Caco-2 (cell line): Measurements from ENCODE around the gene CFD. TPM values are rescaled to one million over a fixed set of nuclear protein-coding genes. Genes with fewer than 3 reads are reported as not detected.

ENCODE experiments used
- BruUV-seq: library from RNA; stranded (reverse); fragments of 400-500 nt; replicated peaks from 2 replicates; lab custom pipeline; 2021; lab: Mats Ljungman, UMichigan
- CTCF ChIA-PET: fragments of 300-600 bp; sonication (Branson Sonifier 250); formaldehyde crosslinking; loops from one replicate; lab custom pipeline; 2022; ENCODE audit warnings: antibody characterized with exemption; lab: Charles Lee
- POLR2A ChIA-PET: fragments of 300-600 bp; sonication (Branson Sonifier 250); formaldehyde crosslinking; loops from one replicate; lab custom pipeline; 2022; ENCODE audit warnings: antibody characterized with exemption; lab: Charles Lee
- DNase-seq, 2 experiments: peaks; one replicate each; pipeline versions ENCODE4 v3.0.0 to v3.0.0-alpha.2; 2020 to 2022
- H3K27me3 ChIP-seq: replicated peaks from 2 replicates; pipeline ENCODE4 v1.6.0; 2011; ENCODE audit warnings: low read length; ENCODE audit not compliant: control insufficient read depth, insufficient read depth
- H3K36me3 ChIP-seq: 2 replicates; pipeline ENCODE4 v1.5.1; 2011; ENCODE audit warnings: low read length; ENCODE audit not compliant: control insufficient read depth, insufficient read depth
- H3K4me1 ChIP-seq: fragments of 250-450 bp; sonication (Bioruptor Pico); 2 replicates; pipeline ENCODE4 v1.5.1; 2020; ENCODE audit warnings: mild to moderate bottlenecking
- H3K4me3 ChIP-seq: 2 replicates; pipeline ENCODE4 v1.5.1; 2011; ENCODE audit warnings: low read depth, mild to moderate bottlenecking, control low read depth, low read length
- H3K9me3 ChIP-seq: fragments of 250-450 bp; sonication (Bioruptor Pico); 2 replicates; pipeline ENCODE4 v1.5.1; 2020; ENCODE audit warnings: mild to moderate bottlenecking, moderate library complexity
- H3K27ac Mint-ChIP-seq: one replicate; pipeline ENCODE4 v1.8.0; 2022; ENCODE audit warnings: mixed read lengths; ENCODE audit not compliant: unreplicated experiment
- H3K27me3 Mint-ChIP-seq: one replicate; pipeline ENCODE4 v1.8.0; 2022; ENCODE audit warnings: mixed read lengths; ENCODE audit not compliant: insufficient read depth, unreplicated experiment
- H3K36me3 Mint-ChIP-seq: one replicate; pipeline ENCODE4 v1.8.0; 2022; ENCODE audit warnings: mild to moderate bottlenecking, mixed read lengths; ENCODE audit not compliant: insufficient read depth, unreplicated experiment
- H3K4me1 Mint-ChIP-seq: one replicate; pipeline ENCODE4 v1.8.0; 2022; ENCODE audit warnings: low read depth, mixed read lengths; ENCODE audit not compliant: unreplicated experiment
- H3K4me3 Mint-ChIP-seq: one replicate; pipeline ENCODE4 v1.8.0; 2022; ENCODE audit warnings: mild to moderate bottlenecking, moderate library complexity, mixed read lengths; ENCODE audit not compliant: unreplicated experiment
- H3K9me3 Mint-ChIP-seq: one replicate; pipeline ENCODE4 v1.8.0; 2022; ENCODE audit warnings: mixed read lengths; ENCODE audit not compliant: unreplicated experiment
- CTCF ChIP-seq, 2 experiments: fragments of 200-600 bp in 1 of 2; IDR thresholded peaks; 1 replicate in 1 of 2; 2 replicates in 1 of 2; pipeline versions ENCODE4 v1.5.1 to v1.8.0; 2011 to 2022; ENCODE audit warnings: antibody characterized with exemption in 1 of 2, control low read depth in 1 of 2, inconsistent platforms in 1 of 2, low read depth in 1 of 2, low read length in 1 of 2, mild to moderate bottlenecking in 1 of 2, moderate library complexity in 1 of 2; ENCODE audit not compliant: insufficient read depth in 1 of 2, severe bottlenecking in 1 of 2, unreplicated experiment in 1 of 2
- intact Hi-C: fragments of 100-400 bp; cut with micrococcal nuclease; formaldehyde crosslinking; loops from one replicate; pipeline ENCODE4 v1.10.0; 2022; ENCODE audit not compliant: unreplicated experiment
- total RNA-seq: library from RNA; stranded (reverse); gene quantifications from 2 replicates; pipeline ENCODE4 v1.2.3, GENCODE V29; 2022

CFD gene
- total RNA-seq, 1 experiment from 2014 or later, result 6.1 TPM

DNA sequence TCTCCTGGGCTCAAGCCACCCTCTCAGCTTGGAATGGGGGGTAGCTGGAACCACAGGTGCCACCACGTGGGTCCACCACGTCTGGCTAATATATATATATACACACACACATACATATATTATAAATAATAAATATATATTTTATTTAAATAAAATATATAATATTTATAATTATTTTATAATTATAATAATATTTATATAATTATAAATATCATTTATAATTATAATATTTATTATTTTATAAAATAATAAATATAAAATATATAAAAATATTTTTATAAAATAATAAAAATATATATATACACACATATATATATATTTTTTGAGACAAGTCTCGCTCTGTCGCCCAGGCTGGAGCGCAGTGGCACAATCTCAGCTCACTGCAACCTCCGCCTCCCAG is 4.9 kb upstream of the CFD start:
- intact Hi-C loops, result no loop called here
- H3K27ac Mint-ChIP-seq, result no peak overlapping the region
- H3K4me3 Mint-ChIP-seq, result no peak overlapping the region
- ChIA-PET POLR2A (interaction anchor here (0.6 kb wide), 1 partner anchor 59 kb away, joined by 3 read pairs; no protein-coding TSS in a partner anchor), CTCF (interaction anchor here (0.5 kb wide), 1 partner anchor 113 kb away, joined by 3 read pairs; no protein-coding TSS in a partner anchor)
- peaks cover under 1% of the 10 kb centered on the region for H3K36me3 Mint-ChIP-seq
- 0 out of 2 replicates have a peak, but pooled peaks cover 2% of the 10 kb centered on the region for H3K4me1 ChIP-seq
- H3K9me3 ChIP-seq, result no peaks in the 10 kb centered on the region
- H3K9me3 Mint-ChIP-seq, result no peaks in the 10 kb centered on the region
- H3K4me3 ChIP-seq, result no peak overlapping the region
- DNase-seq, result no peak
- no peaks in the 10 kb centered on the region for H3K27me3 ChIP-seq
- H3K36me3 ChIP-seq, result no peaks in the 10 kb centered on the region
- no TSS peak for BruUV-seq
- H3K4me1 Mint-ChIP-seq, result no peaks in the 10 kb centered on the region
- H3K27me3 Mint-ChIP-seq, result no peaks in the 10 kb centered on the region
- TF ChIP-seq CTCF (IDR thresholded peaks at IDR 0.05; ENCODE audit: insufficient read depth in 1 of 2, low read depth in 1 of 2, low read length in 1 of 2, severe bottlenecking in 1 of 2, unreplicated experiment in 1 of 2), result no peak

GRCh38 chr19:855142-855541 is 4.3 kb upstream of the CFD start:
- no peak for DNase-seq
- ChIA-PET CTCF (no interaction called here), POLR2A (no interaction called here)
- intact Hi-C loops, result no loop called here
- no TSS peak for BruUV-seq
- Histone ChIP-seq H3K27me3 (no peaks in the 10 kb centered on the region), H3K36me3 (no peaks in the 10 kb centered on the region), H3K9me3 (no peaks in the 10 kb centered on the region), H3K4me1 (0 out of 2 replicates have a peak, but pooled peaks cover 4% of the 10 kb centered on the region), H3K4me3 (no peak overlapping the region)
- Mint-ChIP-seq H3K9me3 (no peaks in the 10 kb centered on the region), H3K27ac (no peak overlapping the region), H3K36me3 (peaks cover 7% of the 10 kb centered on the region), H3K4me3 (no peak overlapping the region), H3K27me3 (no peaks in the 10 kb centered on the region), H3K4me1 (no peaks in the 10 kb centered on the region)
- TF ChIP-seq CTCF (IDR thresholded peaks at IDR 0.05; ENCODE audit: insufficient read depth in 1 of 2, low read depth in 1 of 2, low read length in 1 of 2, severe bottlenecking in 1 of 2, unreplicated experiment in 1 of 2), result no peak

- H3K27ac Mint-ChIP-seq, result no peak overlapping the region
- 0 out of 2 replicates have a peak, but pooled peaks cover 4% of the 10 kb centered on the region for H3K4me1 ChIP-seq
- no peak for DNase-seq
- H3K9me3 ChIP-seq, result no peaks in the 10 kb centered on the region
- BruUV-seq, result no TSS peak
- H3K4me1 Mint-ChIP-seq, result no peaks in the 10 kb centered on the region
- no peak overlapping the region for H3K4me3 ChIP-seq
- H3K9me3 Mint-ChIP-seq, result no peaks in the 10 kb centered on the region
- H3K4me3 Mint-ChIP-seq, result no peak overlapping the region
- H3K27me3 ChIP-seq, result no peaks in the 10 kb centered on the region
- ChIA-PET CTCF (no interaction called here), POLR2A (no interaction called here)
- no peak for TF ChIP-seq CTCF (IDR thresholded peaks at IDR 0.05; ENCODE audit: insufficient read depth in 1 of 2, low read depth in 1 of 2, low read length in 1 of 2, severe bottlenecking in 1 of 2, unreplicated experiment in 1 of 2)
- no peaks in the 10 kb centered on the region for H3K36me3 ChIP-seq
- intact Hi-C loops, result loop anchor here (2.0 kb wide), 1 partner anchor 145 kb away; the partner anchor contains the start of gene GRIN3B
- peaks cover 12% of the 10 kb centered on the region for H3K36me3 Mint-ChIP-seq
- H3K27me3 Mint-ChIP-seq, result no peaks in the 10 kb centered on the region
These were observed 3.8 kb upstream of the CFD start for GRCh38 chr19:855566-856120.
